Left ventricle myocardium superior (tissue), 1 donor: ENCODE results near the gene RIBC2. TPM values are rescaled to one million over a fixed set of nuclear protein-coding genes. Genes with fewer than 3 reads are reported as not detected.
"Not testable (repeated sequence)": the region's sequence is repeated elsewhere in the genome, so short reads cannot be mapped to it uniquely, and the experiment has no call there.

ENCODE experiments used
- ATAC-seq: fragments of 200-7000 bp; cut with Tn5 transposase; one replicate; pipeline ENCODE4 v1.9.1; 2020; ENCODE audit warnings: mild to moderate bottlenecking, moderate library complexity
- DNase-seq: peaks from one replicate; pipeline ENCODE4 v3.0.0-alpha.2; 2020
- intact Hi-C: fragments of 100-400 bp; cut with micrococcal nuclease; formaldehyde crosslinking; loops from one replicate; pipeline ENCODE4 v1.11.0; 2022
- long read RNA-seq: library from polyadenylated mRNA; unstranded; transcript quantifications from one replicate; pipeline ENCODE4 v2.0.0, GENCODE V29; 2021
- total RNA-seq: library from RNA; stranded (reverse); fragmentation: NEBNext Ultra II Directional; extraction: Animal tissue kit (Norgen Biotek cat#: 25700); gene quantifications from one replicate; pipeline ENCODE4 v1.2.1, GENCODE V29; 2021
- donor health status: DM: no; HTN: yes; CAD: no; lungs with severe emphysema.

The RIBC2 gene, protein sequence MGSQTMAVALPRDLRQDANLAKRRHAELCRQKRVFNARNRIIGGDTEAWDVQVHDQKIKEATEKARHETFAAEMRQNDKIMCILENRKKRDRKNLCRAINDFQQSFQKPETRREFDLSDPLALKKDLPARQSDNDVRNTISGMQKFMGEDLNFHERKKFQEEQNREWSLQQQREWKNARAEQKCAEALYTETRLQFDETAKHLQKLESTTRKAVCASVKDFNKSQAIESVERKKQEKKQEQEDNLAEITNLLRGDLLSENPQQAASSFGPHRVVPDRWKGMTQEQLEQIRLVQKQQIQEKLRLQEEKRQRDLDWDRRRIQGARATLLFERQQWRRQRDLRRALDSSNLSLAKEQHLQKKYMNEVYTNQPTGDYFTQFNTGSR
- not detected for total RNA-seq
- long read RNA-seq, result 0 reads

DNA sequence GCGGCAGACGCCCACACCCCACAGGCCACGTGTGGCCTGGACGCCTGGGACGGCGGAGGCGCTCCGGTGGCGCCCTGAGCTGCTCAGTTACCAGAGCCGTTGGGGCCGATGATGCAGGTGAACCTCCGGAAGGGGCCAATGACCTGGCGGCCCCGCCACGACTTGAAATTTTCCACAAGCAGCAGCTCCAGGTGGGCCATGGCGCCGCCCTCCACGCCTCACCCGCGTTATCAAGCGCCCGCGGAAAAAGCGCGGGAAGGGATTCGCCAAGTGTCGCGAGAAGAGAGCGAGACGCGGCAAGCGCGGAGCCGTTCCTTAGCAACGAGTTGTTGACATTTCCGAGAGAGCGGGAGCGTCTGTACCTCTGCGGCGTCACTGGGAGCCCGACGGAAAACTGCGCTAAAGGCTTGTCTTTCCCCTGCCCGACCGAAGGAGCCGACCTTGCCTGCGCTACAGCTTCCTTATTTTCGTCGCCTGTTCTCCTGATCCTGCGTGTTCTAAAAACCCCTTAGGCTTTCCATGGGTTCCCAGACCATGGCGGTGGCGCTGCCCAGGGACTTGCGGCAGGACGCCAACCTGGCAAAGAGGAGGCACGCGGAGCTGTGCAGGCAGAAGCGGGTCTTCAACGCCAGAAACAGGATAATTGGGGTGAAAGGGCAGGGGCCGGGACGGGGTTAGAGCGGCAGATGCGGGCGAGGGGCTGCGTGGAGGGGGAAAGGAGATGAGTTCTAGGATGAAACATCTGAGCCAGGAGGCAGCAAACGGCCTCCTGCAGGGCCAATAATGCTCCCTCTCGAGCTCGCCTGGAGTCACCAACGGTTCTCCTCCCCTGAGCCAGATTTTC is at the start of gene RIBC2, which contains the start of gene SMC1B:
Gene RIBC2 (plus strand): TSS at position 326 of the 844 bp plus-strand sequence. CDS start 194 bp downstream, at position 520.
Gene SMC1B (minus strand): TSS at position 232 of the 844 bp plus-strand sequence. CDS start 32 bp downstream, at position 200.
- ATAC-seq (peak; percentile 96), DNase-seq (peak; percentile 83)
- intact Hi-C loops, result no loop called here

DNA sequence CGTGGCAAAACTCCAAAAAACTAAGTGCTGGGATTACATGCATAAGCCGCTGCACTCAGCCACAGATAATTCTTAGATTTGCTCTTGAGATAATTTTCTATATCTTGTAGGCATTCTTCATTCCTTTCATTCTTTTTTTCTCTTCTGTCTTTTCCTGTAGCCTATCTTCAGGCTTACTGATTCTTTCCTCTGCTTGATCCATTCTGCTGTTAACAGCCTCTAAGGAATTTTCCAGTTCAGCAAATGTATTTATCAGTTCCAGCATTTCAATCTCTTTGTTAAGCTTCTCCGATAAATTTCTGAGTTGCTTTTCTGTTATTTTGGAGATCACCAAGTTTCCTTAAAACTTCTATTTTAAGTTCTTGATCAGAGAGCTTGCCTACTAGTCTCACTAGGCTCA is 46.8 kb upstream of the RIBC2 start:
- ATAC-seq (no peak), DNase-seq (no peak)
- intact Hi-C loops, result no loop called here

DNA sequence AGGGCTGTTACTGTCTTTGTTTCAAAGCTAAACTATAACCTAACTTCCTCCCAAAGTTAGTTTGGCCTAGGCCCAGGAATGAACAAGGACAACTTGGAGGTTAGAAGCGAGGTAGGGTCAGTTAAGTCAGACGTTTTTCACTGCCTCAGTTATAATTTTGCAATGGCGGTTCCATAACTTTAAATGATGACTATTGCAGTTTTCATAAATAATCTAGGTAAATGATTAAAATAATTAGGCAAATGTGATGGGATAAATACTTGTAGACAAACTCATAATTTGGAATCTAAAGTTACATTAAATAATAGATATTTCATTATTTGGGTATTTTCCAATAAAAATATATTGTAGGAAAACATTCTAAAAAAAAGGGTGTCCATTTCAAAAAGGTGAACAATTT is 39.9 kb upstream of the RIBC2 start:
- DNase-seq, ATAC-seq, intact Hi-C loops: not testable (repeated sequence)

DNA sequence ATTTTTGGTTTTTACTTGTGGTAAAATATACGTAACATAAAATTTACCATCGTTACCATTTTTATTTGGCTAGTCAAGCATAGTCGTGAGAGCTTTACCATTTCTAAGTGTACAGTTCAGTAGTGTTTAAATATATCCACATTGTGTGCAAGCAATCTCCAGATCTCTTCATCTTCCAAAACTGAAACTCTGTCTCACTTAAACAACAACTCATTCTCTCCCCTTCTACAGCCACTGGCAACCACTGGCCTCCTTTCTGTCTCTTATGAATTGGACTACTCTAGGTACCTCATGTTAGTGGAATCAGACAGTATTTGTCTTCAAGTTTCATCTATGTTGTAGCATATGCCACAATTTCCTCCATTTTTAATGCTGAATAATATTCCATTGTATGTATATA is 37.5 kb upstream of the RIBC2 start:
- no peak for ATAC-seq
- DNase-seq, result no peak
- intact Hi-C loops, result no loop called here

DNA sequence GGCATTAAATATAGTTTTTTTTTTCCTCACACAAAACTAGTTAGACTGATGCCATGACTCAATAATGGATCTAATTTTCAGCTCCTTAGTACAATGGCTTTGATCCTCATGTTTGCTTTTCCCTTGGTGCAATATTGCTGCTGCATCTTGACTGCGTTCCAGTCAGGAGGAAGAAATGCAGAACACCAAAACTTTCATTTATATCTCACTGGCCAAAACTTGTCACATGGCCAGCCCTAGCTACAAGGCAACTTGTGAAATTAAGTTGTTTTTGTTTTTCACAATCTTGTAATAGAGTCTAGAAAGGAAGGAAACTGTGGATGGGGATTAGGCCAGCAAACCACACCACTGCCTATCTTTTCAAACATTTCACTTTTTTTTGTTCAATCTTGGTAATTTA is 36.8 kb upstream of the RIBC2 start:
- intact Hi-C loops, result no loop called here
- peak; percentile 46 for DNase-seq

DNA sequence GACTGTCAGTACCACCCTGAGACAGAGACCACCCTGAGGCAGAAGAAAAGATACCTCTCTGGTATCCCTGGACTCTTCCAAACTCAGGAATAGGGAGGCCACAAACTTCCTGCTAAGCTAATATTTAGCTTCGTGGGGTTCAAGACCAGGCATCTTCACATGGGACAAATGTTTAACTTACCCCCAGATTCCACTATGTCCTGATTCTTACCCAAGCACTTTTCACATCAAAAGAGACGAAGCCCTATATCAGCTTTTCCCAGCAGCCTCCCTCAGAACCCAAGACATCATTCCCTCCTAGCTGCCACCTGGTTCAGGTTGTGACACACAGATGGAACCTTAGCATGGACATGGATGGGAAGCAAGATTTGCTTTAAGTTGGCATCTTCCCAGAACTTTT is 32.1 kb upstream of the RIBC2 start:
- intact Hi-C loops, result no loop called here
- ATAC-seq, result no peak
- no peak for DNase-seq

More for the DNA sequence above, 36.8 kb upstream of the RIBC2 start:
- no peak for ATAC-seq

DNA sequence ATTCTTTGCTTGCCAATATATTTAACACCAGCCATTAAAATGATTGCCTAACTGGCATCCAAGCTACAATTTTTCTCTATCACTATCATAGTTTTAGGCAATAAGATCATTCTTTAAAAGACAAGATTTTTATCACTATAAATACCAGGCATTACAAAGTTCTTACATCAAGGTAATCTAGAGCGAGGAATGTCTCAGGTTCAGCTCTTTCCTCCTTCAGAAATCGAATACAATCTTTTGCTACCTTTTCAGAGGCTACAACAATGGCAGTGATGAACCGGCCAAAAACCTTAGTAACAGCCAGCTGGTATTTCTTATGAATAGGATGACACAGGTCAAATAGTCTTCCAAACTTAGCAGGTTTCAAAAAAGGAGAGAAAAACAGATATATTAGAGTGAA is 23.9 kb upstream of the RIBC2 start:
- no peak for ATAC-seq
- DNase-seq, result no peak
- intact Hi-C loops, result no loop called here

DNA sequence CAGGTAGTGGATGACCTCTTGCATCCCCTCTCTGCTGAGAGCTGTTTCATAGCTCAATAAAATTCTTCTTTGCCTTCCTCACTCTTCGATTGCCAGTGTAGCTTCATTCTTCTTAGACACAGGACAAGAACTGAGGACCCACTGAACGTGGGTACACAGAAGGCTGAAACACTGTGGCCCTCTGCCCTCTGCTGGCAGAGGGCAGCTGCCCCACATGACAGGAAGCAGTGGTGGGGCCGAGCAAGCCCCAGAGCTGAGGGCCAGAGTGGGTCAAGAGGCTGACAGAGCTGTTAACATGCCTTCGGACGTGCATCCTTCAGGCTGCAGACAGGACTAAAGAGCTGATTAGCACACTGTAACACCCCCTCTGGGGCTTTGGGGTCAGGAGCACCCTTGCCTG is 15.7 kb upstream of the RIBC2 start:
- intact Hi-C loops, result no loop called here
- ATAC-seq (no peak), DNase-seq (no peak)

DNA sequence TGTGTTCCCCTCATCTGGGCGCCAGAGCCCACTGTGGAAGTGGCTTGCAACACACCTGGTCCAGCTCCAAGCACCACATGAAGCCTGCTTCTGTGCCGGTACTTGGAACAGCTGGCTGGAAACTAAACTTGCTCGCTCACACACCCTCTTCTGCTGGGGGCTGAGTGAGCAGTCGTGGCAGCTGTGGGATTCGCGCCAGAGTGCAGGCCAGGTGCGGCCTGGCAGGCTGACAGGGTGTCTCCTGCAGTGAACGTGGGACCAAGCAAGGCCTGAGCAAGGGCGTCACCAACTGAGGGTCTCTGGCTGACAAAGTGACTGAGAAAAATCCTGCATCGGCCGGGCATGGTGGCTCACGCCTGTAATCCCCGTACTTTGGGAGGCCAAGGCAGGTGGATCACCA is 15.3 kb upstream of the RIBC2 start:
- no peak for ATAC-seq
- no peak for DNase-seq
- intact Hi-C loops, result no loop called here

DNA sequence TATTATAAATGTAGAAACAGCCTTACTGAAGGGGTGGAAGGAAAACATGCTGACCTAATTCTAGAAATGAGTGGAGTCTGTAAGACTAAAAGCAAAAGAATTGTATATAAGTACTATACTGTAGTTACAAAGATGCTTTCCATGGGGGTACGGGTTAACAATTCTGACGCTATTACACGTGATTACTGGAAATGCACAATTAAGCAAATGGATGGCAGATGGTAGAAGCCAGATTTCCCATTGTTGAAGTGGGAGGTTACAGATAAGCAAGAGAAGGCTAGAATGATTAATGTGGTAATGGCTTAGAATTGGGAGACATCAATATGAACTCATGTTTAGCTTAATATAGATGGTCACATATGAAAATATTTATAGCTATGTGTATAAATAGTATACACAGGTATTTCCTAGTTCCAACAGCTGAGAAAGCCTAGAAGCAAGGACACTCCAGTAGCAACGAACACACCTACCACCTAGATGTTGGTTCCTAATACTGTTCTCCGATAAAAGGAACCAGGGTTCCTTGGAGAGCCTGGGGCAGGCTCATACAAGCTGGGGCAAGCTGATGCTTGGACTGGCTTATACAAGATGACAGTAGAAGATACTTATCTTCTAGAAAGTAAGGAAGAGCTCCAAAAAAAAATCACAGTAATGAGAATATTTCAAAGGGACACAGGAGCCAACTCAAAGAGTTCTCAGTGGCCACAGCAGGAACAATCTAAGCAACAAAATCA is 13.6 kb upstream of the RIBC2 start:
- DNase-seq (no peak), ATAC-seq (no peak)
- intact Hi-C loops, result no loop called here

DNA sequence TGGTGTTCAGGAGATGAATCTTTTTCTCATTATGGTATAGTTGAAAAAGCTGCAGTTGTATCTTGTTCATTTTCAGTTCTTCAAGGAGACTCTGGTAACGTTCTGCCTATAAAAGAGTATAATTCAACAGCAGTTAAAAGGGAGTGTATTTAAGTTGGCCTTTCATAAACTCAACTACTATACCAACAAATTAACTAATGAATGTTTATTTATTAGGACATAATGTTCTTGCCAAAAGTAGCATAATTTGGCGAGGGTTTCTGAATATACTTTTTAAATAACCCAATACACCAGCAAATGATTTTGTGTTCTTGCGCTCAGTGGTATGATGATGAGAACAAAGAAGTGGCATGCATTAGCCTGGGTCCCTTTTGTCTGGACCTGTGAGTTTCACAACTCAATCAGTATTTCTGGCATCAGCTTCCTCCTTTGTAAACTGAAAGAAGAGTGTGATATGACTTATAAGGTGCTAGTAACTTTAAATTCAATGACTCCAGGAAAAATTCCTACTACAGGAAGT is 11.0 kb upstream of the RIBC2 start:
- intact Hi-C loops, result no loop called here
- ATAC-seq (no peak), DNase-seq (no peak)

DNA sequence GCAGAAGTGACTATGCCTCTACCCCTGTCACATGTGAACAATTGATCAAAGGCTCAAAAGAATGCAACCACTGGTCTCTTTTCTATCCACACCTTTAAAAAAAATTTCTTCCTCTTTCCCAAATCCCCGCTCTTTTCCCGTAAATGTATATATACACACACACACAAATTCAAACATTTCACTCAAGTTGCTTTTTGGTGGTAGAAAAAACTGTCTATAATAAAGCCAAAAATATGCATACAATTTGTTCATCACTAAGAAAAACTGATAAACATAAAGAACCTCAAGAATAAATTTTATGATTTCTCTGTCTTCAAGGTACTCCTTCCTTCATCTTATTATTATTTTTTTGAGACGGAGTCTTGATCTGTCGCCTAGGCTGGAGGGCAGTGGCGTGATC is 5.7 kb upstream of the RIBC2 start:
- DNase-seq (no peak), ATAC-seq (no peak)
- intact Hi-C loops, result no loop called here

DNA sequence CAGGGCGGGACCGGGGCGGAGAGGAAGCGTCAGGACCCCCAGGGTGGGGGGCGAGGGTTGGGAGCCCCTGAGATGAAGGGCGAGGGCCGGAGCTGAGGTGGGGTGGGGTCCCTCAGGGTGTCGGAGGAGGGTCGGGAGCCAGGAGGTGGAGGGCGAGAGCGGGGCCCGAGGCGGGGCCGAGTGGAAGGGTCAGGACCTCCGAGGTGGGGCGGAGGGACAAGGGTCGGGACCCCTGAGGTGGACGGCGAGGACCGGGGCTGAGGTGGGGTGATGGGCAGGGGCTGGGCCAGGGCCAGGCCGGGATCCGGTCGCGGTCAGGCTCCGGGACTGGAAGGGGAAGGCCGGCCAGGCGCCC is 503 bp upstream of the RIBC2 start:
- no peak for DNase-seq
- intact Hi-C loops, result no loop called here
- no peak for ATAC-seq

DNA sequence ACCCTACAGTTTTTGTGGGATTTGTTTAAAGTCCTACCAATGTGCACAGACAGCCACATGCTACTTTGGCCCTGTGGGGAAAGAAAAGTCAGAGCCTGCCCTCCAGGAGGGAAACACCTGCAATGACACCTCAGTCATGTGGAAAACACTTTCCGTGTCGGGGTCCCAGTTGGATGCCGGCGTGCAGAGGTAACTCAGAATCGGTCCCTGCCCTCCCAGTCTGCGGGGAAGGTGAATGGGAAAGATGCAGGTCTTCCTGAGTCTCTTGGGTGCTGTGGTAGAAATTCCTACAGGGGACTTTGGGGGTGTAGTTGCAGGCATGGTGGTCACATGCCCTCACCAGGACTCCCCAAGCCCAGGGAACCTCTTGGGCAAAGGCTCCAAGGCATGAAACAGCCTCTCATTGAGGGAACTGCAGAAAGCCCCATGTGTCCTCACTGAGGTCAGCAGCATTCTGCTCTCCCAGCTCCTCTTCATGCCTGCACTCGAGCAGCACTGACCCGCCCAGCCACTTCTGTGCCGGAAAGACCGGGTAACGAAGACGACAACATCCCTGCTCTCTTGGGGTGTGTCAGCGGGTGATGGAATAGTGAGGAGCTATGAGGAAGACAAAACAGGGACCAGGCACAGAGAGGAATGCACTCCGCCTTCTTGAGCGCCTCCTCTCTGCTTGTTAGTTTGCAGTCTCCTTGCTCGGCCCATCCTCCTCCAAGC is 4.7 kb downstream of the RIBC2 start:
- DNase-seq, result no peak
- ATAC-seq, result no peak
- intact Hi-C loops, result no loop called here

DNA sequence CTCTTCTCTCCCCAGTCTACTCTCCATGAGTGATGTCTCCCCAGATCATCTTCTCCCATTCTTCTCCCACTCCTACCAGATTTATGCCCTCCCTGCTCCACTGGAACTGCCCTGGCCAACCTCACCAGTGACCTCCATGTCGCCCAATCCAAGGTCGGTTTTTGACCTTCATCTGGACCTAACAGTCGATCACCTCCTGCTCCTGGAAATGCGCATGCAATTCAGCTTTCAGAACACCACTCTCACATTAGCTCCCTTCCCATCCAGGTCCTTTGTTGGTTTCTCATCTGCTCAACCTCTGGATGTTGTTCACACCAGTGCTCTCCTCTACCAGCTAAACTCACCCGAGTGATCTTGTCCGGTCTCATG is 5.3 kb downstream of the RIBC2 start:
- intact Hi-C loops, result no loop called here
- DNase-seq (no peak), ATAC-seq (no peak)

DNA sequence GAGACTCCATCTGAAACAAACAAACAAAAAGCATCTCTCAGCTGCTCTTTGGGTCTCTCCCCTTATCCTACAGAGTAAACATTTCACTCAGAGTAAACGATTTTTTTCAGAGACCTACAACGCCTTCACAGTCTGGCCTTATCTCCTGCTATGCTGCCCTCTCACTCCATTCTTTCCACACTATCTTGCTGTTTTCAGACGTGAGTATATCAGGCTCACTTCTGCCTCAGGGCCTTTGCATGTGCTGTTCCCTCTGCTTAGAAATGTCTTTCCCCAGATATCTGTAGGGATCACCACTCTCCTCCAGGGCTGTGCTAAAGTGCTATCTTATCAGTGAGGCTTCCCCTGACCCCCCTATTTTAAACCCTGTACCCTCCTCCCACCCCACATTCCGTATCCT is 6.5 kb downstream of the RIBC2 start:
- intact Hi-C loops, result no loop called here
- ATAC-seq (no peak), DNase-seq (no peak)

DNA sequence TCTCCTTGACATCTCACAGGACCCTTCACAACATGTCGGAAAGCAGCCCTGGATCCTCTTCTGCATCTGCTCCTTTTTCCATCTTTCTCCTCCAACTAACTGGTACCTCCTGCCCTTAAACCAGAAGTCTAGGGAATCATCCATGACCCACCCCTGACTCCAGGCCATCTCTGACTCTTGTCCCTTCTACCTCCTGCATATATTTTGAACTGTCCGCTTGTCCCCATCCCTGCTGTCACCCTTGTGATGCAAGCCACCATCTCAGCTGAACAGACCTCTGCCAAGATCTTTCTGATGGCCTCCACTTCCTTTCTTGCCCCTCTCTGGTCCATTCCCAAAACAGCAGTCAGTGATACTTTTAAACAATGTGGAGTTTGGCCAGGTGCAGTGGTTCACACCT is 7.0 kb downstream of the RIBC2 start:
- intact Hi-C loops, result no loop called here
- ATAC-seq (no peak), DNase-seq (no peak)

DNA sequence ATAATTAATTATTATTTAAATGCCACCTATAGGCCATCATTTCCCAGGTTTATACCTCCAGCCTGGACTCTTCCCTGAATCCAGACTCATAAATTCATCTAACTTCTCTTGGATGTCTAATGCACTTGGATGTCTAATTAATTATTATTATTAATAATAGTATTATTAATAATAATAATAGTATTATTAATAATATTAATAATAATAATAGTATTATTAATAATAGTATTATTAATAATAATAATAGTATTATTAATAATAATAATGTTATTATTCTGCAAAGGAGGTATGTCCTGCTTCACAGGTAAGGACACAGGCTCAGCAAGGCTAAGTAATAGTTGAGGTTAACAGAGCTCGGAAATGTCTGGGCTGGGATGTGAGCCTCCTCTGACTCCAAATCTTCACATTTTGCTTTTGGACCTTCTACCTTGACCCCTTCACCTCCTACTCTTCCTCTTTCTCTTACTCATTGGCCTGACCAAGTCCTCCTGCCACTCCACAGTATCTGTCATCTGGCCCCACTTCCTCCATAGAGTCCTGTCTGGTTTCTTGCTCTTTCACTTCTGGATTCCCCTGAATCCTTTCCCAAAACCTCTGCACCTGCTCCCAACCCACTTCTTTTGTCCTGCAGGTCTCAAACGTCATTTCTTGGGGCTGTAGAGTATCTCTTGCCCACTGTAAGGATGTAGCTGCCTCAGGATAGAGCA is 8.0 kb downstream of the RIBC2 start:
- ATAC-seq, result no peak
- intact Hi-C loops, result no loop called here
- DNase-seq, result no peak
